Transverse colon (tissue), 4 donors: ENCODE data around the gene SDHD. TPM values are rescaled to one million over a fixed set of nuclear protein-coding genes. Genes with fewer than 3 reads are reported as not detected.
"Not testable (repeated sequence)": the region's sequence is repeated elsewhere in the genome, so short reads cannot be mapped to it uniquely, and the experiment has no call there.

Experiments used
- DNase-seq: peaks from one replicate; pipeline ENCODE4 v3.0.0-alpha.2; 2019
- H3K27ac ChIP-seq, 4 donors: fragments of 200-600 bp; sonication (generic); 2 replicates each; pipeline ENCODE4 v1.5.1; 2016 to 2018; ENCODE audit warnings: inconsistent platforms in 4 of 4
- H3K27me3 ChIP-seq: fragments of 200-600 bp; sonication (generic); 2 replicates; pipeline ENCODE4 v1.5.1; 2017; ENCODE audit warnings: inconsistent platforms
- H3K36me3 ChIP-seq, 4 donors: fragments of 200-600 bp; sonication (generic); 2 replicates each; pipeline ENCODE4 v1.5.1; 2017 to 2019; ENCODE audit warnings: inconsistent platforms in 4 of 4
- H3K4me1 ChIP-seq, 4 donors: fragments of 200-600 bp; sonication (generic); 2 replicates each; pipeline ENCODE4 v1.5.1; 2017 to 2020; ENCODE audit warnings: inconsistent platforms in 4 of 4
- H3K4me3 ChIP-seq, 4 donors: fragments of 200-600 bp; sonication (generic); 1 replicate in 1 of 4; 2 replicates in 3 of 4; pipeline versions ENCODE4 v1.5.1 to v1.6.1; 2017 to 2019; ENCODE audit warnings: inconsistent platforms in 4 of 4
- H3K9me3 ChIP-seq, 2 donors: fragments of 200-600 bp; sonication (generic); 2 replicates each; pipeline ENCODE4 v1.5.1; 2017 to 2019; ENCODE audit warnings: inconsistent platforms in 2 of 2
- CTCF ChIP-seq, 5 experiments: fragments of 200-600 bp in 3 of 5; fragments of 450-650 bp in 2 of 5; sonication (generic) in 3 of 5; IDR thresholded peaks; 1 replicate in 2 of 5; 2 replicates in 3 of 5; pipeline ENCODE4 v1.5.1; 2016 to 2017; ENCODE audit warnings: antibody characterized with exemption in 5 of 5, inconsistent platforms in 3 of 5, mild to moderate bottlenecking in 2 of 5, moderate library complexity in 1 of 5
- EP300 ChIP-seq: sonication (generic); formaldehyde crosslinking; IDR thresholded peaks from one replicate; pipeline ENCODE4 v1.6.1; 2017; ENCODE audit warnings: antibody characterized with exemption, low read depth
- POLR2A ChIP-seq: fragments of 450-650 bp; IDR thresholded peaks from one replicate; pipeline ENCODE4 v1.6.1; 2016; ENCODE audit warnings: antibody characterized with exemption, mild to moderate bottlenecking, moderate library complexity
- POLR2AphosphoS5 ChIP-seq, 3 donors: sonication (generic); formaldehyde crosslinking; IDR thresholded peaks; one replicate each; pipeline ENCODE4 v1.6.1; 2016; ENCODE audit warnings: antibody characterized with exemption in 3 of 3
- WGBS, 2 donors: methylation state at CpG; one replicate each; pipeline ENCODE4 v1.1.5; 2018; ENCODE audit warnings: low coverage in 1 of 2; 5-methylcytosine and 5-hydroxymethylcytosine counted together
- in situ Hi-C, 4 donors: fragments of 200-750 bp; cut with MboI; loops; one replicate each; pipeline versions ENCODE4 v1.15.0 to v1.15.1; 2017; ENCODE audit warnings: low sequenced_read_pairs in 3 of 4, low pct_ligation_motif_present in 1 of 4, low pct_unique_long_range_greater_than_20kb in 1 of 4
- intact Hi-C: fragments of 100-400 bp; cut with DNase I; formaldehyde crosslinking; loops from one replicate; pipeline ENCODE4 v1.15.1; 2023; ENCODE audit warnings: low total_unique reads
- total RNA-seq, 4 donors: library from RNA; depleted of rRNA; stranded (reverse); fragments of >200 nt; gene quantifications; one replicate each; pipeline ENCODE4 v1.1.0, GENCODE V29; 2016

The SDHD gene
- total RNA-seq, 4 donors from 2014 or later = 30.3 to 268 (median 145) TPM

- H3K9me3 ChIP-seq = no peaks in the 10 kb centered on the region
- no peak for DNase-seq
- intact Hi-C loops (no loop called here), in situ Hi-C loops (no loop called here)
- H3K27ac ChIP-seq = no peak overlapping the region
- 80 to 97% methylated on average over 1 to 4 of the region's 4 CpGs for WGBS, 2 donors
- TF ChIP-seq CTCF (IDR thresholded peaks at IDR 0.05) (no peak), POLR2AphosphoS5 (IDR thresholded peaks at IDR 0.05) (no peak), EP300 (no peak), POLR2A (no peak)
- peaks cover 0 to 51% (median 25%) of the 10 kb centered on the region in 4 donors for H3K36me3 ChIP-seq
- H3K4me1 ChIP-seq = peaks cover 0 to 5% (median 0%) of the 10 kb centered on the region in 4 donors
- H3K4me3 ChIP-seq = no peak overlapping the region
- no peaks in the 10 kb centered on the region for H3K27me3 ChIP-seq
These were observed 41.7 kb upstream of the SDHD start for GRCh38 chr11:112044961-112045360.

GRCh38 chr11:112046647-112047046 is 40.0 kb upstream of the SDHD start:
- DNase-seq, H3K4me1 ChIP-seq, H3K27me3 ChIP-seq, H3K27ac ChIP-seq, in situ Hi-C loops, intact Hi-C loops, H3K4me3 ChIP-seq, H3K9me3 ChIP-seq: not testable (repeated sequence)
- peaks cover 0 to 56% (median 29%) of the 10 kb centered on the region in 4 donors for H3K36me3 ChIP-seq
- 90 to 100% methylated on average over 2 of the region's 2 CpGs for WGBS, 2 donors

- H3K4me3 ChIP-seq, H3K27me3 ChIP-seq, DNase-seq, H3K9me3 ChIP-seq, intact Hi-C loops, in situ Hi-C loops, H3K27ac ChIP-seq, H3K4me1 ChIP-seq: not testable (repeated sequence)
- H3K36me3 ChIP-seq = peaks cover 0 to 71% (median 29%) of the 10 kb centered on the region in 4 donors
- WGBS, 2 donors = 91 to 100% methylated on average over 3 of the region's 3 CpGs
These were observed 38.4 kb upstream of the SDHD start for GRCh38 chr11:112048256-112048655.

GRCh38 chr11:112049777-112050176 is 36.9 kb upstream of the SDHD start:
- intact Hi-C loops = no loop called here
- DNase-seq = no peak
- Histone ChIP-seq H3K4me3 (no peak overlapping the region), H3K27me3 (no peaks in the 10 kb centered on the region), H3K36me3 (peaks cover 0 to 74% (median 29%) of the 10 kb centered on the region in 4 donors), H3K27ac (no peak overlapping the region), H3K9me3 (no peaks in the 10 kb centered on the region), H3K4me1 (peaks cover 0 to 5% (median 0%) of the 10 kb centered on the region in 4 donors)
- TF ChIP-seq CTCF (IDR thresholded peaks at IDR 0.05) (no peak), POLR2AphosphoS5 (IDR thresholded peaks at IDR 0.05) (no peak), POLR2A (no peak), EP300 (no peak)
- in situ Hi-C loops = no loop called here
- WGBS, 2 donors = 45 to 50% methylated on average over 2 of the region's 2 CpGs

- Histone ChIP-seq H3K4me3 (no peak overlapping the region), H3K27me3 (no peaks in the 10 kb centered on the region), H3K9me3 (no peaks in the 10 kb centered on the region), H3K4me1 (peaks cover 0 to 5% (median 0%) of the 10 kb centered on the region in 4 donors), H3K27ac (no peak overlapping the region), H3K36me3 (peaks cover 0 to 65% (median 24%) of the 10 kb centered on the region in 4 donors)
- WGBS, 2 donors = 64 to 80% methylated on average over 3 of the region's 3 CpGs
- no peak for DNase-seq
- TF ChIP-seq EP300 (no peak), POLR2A (no peak), CTCF (IDR thresholded peaks at IDR 0.05) (no peak), POLR2AphosphoS5 (IDR thresholded peaks at IDR 0.05) (no peak)
- intact Hi-C loops (no loop called here), in situ Hi-C loops (no loop called here)
These were observed 36.0 kb upstream of the SDHD start for GRCh38 chr11:112050721-112051120.
